KMS-11 (cell line): Measurements from ENCODE around the gene NRXN3.

Source experiments
- H2AFZ ChIP-seq: fragments of 200-600 bp; sonication (generic); 2 replicates; pipeline ENCODE4 v1.6.1; 2016; ENCODE audit warnings: antibody characterized with exemption, mixed run types, low read depth
- H3K27ac ChIP-seq: fragments of 200-600 bp; sonication (generic); 2 replicates; pipeline ENCODE4 v1.6.1; 2016; ENCODE audit warnings: mild to moderate bottlenecking, mixed run types
- H3K27me3 ChIP-seq: fragments of 200-600 bp; sonication (generic); 2 replicates; pipeline ENCODE4 v1.6.1; 2017; ENCODE audit warnings: mild to moderate bottlenecking, low read depth, mixed run types, moderate library complexity; ENCODE audit not compliant: insufficient read depth
- H3K36me3 ChIP-seq: fragments of 200-600 bp; sonication (generic); 2 replicates; pipeline ENCODE4 v1.6.1; 2017; ENCODE audit warnings: mild to moderate bottlenecking, mixed run types; ENCODE audit not compliant: insufficient read depth
- H3K4me1 ChIP-seq: fragments of 200-600 bp; sonication (generic); 2 replicates; pipeline ENCODE4 v1.6.1; 2016; ENCODE audit warnings: mild to moderate bottlenecking, low read depth, mixed run types; ENCODE audit not compliant: poor library complexity, severe bottlenecking
- H3K4me2 ChIP-seq: fragments of 200-600 bp; sonication (generic); 2 replicates; pipeline ENCODE4 v1.7.0; 2016; ENCODE audit warnings: mild to moderate bottlenecking, mixed run types
- H3K4me3 ChIP-seq: fragments of 200-600 bp; sonication (generic); IDR thresholded peaks from 2 replicates; pipeline ENCODE4 v1.6.1; 2017; ENCODE audit warnings: low read depth, low read length, mixed read lengths; ENCODE audit not compliant: insufficient read depth
- H3K79me2 ChIP-seq: fragments of 200-600 bp; sonication (generic); 2 replicates; pipeline ENCODE4 v1.6.1; 2016; ENCODE audit warnings: low read depth, mixed run types; ENCODE audit not compliant: insufficient read depth
- H3K9ac ChIP-seq: fragments of 200-600 bp; sonication (generic); 2 replicates; pipeline ENCODE4 v1.6.1; 2016; ENCODE audit warnings: mild to moderate bottlenecking, mixed run types
- H4K20me1 ChIP-seq: fragments of 200-600 bp; sonication (generic); 2 replicates; pipeline ENCODE4 v1.6.1; 2016; ENCODE audit warnings: mild to moderate bottlenecking, mixed run types; ENCODE audit not compliant: insufficient read depth
- CTCF ChIP-seq: fragments of 200-600 bp; sonication (generic); conservative IDR thresholded peaks from 2 replicates; pipeline ENCODE4 v1.6.1; 2017; ENCODE audit warnings: low read depth, mild to moderate bottlenecking, antibody characterized with exemption, low read length, moderate library complexity, mixed read lengths

Gene NRXN3

GRCh38 chr14:78143489-78144145, 26.6 kb upstream of the NRXN3 start:
- no peak overlapping the region for H3K27ac ChIP-seq
- H3K4me3 ChIP-seq: no peak overlapping the region
- H3K79me2 ChIP-seq: no peaks in the 10 kb centered on the region
- H3K36me3 ChIP-seq: no peaks in the 10 kb centered on the region
- no peak overlapping the region for H3K4me2 ChIP-seq
- no peaks in the 10 kb centered on the region for H4K20me1 ChIP-seq
- no peaks in the 10 kb centered on the region for H3K27me3 ChIP-seq
- no peaks in the 10 kb centered on the region for H3K4me1 ChIP-seq
- no peak for TF ChIP-seq CTCF
- no peak overlapping the region for H3K9ac ChIP-seq
- H2AFZ ChIP-seq: no peak overlapping the region

- no peaks in the 10 kb centered on the region for H3K79me2 ChIP-seq
- H3K36me3 ChIP-seq: no peaks in the 10 kb centered on the region
- no peak overlapping the region for H3K9ac ChIP-seq
- TF ChIP-seq CTCF: no peak
- H3K4me3 ChIP-seq: no peak overlapping the region
- no peaks in the 10 kb centered on the region for H3K4me1 ChIP-seq
- H3K4me2 ChIP-seq: no peak overlapping the region
- no peak overlapping the region for H2AFZ ChIP-seq
- H4K20me1 ChIP-seq: no peaks in the 10 kb centered on the region
- H3K27ac ChIP-seq: no peak overlapping the region
- no peaks in the 10 kb centered on the region for H3K27me3 ChIP-seq
Observed at GRCh38 chr14:78152201-78153063, 17.7 kb upstream of the NRXN3 start.

GRCh38 chr14:78153064-78153341, 17.2 kb upstream of the NRXN3 start:
- Histone ChIP-seq H4K20me1 (no peaks in the 10 kb centered on the region), H3K27me3 (no peaks in the 10 kb centered on the region), H3K36me3 (no peaks in the 10 kb centered on the region), H3K4me2 (no peak overlapping the region), H3K9ac (no peak overlapping the region), H3K4me1 (no peaks in the 10 kb centered on the region), H2AFZ (no peak overlapping the region), H3K27ac (no peak overlapping the region), H3K4me3 (no peak overlapping the region), H3K79me2 (no peaks in the 10 kb centered on the region)
- no peak for TF ChIP-seq CTCF

- no peaks in the 10 kb centered on the region for H3K36me3 ChIP-seq
- H3K4me3 ChIP-seq: no peak overlapping the region
- no peaks in the 10 kb centered on the region for H3K4me1 ChIP-seq
- H3K79me2 ChIP-seq: no peaks in the 10 kb centered on the region
- no peak for TF ChIP-seq CTCF
- no peak overlapping the region for H2AFZ ChIP-seq
- H4K20me1 ChIP-seq: no peaks in the 10 kb centered on the region
- H3K27me3 ChIP-seq: no peaks in the 10 kb centered on the region
- no peak overlapping the region for H3K9ac ChIP-seq
- no peak overlapping the region for H3K4me2 ChIP-seq
- H3K27ac ChIP-seq: no peak overlapping the region
Observed at GRCh38 chr14:78154827-78155226, 15.3 kb upstream of the NRXN3 start.
